ENCODE results near the gene ENPP7.

DNA sequence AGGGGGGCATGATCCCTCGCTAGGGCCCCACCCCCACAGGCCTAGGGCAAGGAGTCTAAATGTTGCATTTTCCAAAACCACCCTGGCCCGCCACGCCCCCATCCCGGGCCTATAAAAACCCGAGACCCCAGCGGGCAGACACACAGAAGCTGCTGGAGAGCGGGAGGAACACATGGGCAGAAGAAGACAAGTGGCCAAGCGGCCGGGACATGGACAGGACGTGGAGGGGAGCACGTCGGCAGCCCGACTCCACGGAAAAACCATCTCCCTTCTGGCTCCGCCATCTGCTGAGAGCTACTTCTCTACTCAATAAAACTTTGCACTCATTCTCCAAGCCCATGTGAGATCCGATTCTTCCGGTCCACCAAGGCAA is 34.1 kb upstream of the ENPP7 start:
- TF ChIP-seq GATA3 (IDR thresholded peaks at IDR 0.05; ENCODE audit: low read depth, low read length) = no peak
- TF ChIP-seq GATA2 (IDR thresholded peaks at IDR 0.05; ENCODE audit: low read depth, low read length) = no peak

Data from SH-SY5Y (cell line).